AG04450 (cell line): ENCODE data around the gene NOTCH4. TPM values are rescaled to one million over a fixed set of nuclear protein-coding genes. Genes with fewer than 3 reads are reported as not detected.

Source experiments
- CTCF ChIA-PET: fragments of 300-600, 350-600 bp; formaldehyde crosslinking; extraction: SDS; loops from one replicate; lab custom pipeline; 2022; ENCODE audit warnings: antibody characterized with exemption, inconsistent platforms; lab: Charles Lee
- POLR2A ChIA-PET: fragments of 350-600 bp; formaldehyde crosslinking; extraction: SDS; loops from one replicate; lab custom pipeline; 2021; ENCODE audit warnings: antibody characterized with exemption, inconsistent platforms; lab: Yijun Ruan, JAX
- DNase-seq: peaks from one replicate; pipeline ENCODE4 v3.0.0-alpha.2; 2011; ENCODE audit warnings: low read depth, low spot score
- H3K27ac ChIP-seq: one replicate; pipeline ENCODE4 v1.5.1; 2012; ENCODE audit warnings: low read depth, low read length, control low read depth
- H3K27me3 ChIP-seq: one replicate; pipeline ENCODE4 v1.6.0; 2012; ENCODE audit warnings: low read length; ENCODE audit not compliant: control insufficient read depth, insufficient read depth
- H3K4me3 ChIP-seq: 2 replicates; pipeline ENCODE4 v1.5.1; 2011; ENCODE audit warnings: mild to moderate bottlenecking, low read depth, low read length, control low read depth
- H3K9me3 ChIP-seq: 2 replicates; pipeline ENCODE4 v1.5.1; 2012; ENCODE audit warnings: low read length; ENCODE audit not compliant: control insufficient read depth, insufficient read depth
- CTCF ChIP-seq: IDR thresholded peaks from 2 replicates; pipeline ENCODE4 v1.5.1; 2011; ENCODE audit warnings: low read depth, low read length, control low read depth, inconsistent platforms
- polyA plus RNA-seq: library from polyadenylated mRNA; depleted of rRNA; stranded (reverse); fragments of >200 nt; gene quantifications from 2 replicates; pipeline ENCODE4 v1.2.3, GENCODE V29; 2011

NOTCH4 gene
- polyA plus RNA-seq, 1 experiment = 0.55 TPM

DNA sequence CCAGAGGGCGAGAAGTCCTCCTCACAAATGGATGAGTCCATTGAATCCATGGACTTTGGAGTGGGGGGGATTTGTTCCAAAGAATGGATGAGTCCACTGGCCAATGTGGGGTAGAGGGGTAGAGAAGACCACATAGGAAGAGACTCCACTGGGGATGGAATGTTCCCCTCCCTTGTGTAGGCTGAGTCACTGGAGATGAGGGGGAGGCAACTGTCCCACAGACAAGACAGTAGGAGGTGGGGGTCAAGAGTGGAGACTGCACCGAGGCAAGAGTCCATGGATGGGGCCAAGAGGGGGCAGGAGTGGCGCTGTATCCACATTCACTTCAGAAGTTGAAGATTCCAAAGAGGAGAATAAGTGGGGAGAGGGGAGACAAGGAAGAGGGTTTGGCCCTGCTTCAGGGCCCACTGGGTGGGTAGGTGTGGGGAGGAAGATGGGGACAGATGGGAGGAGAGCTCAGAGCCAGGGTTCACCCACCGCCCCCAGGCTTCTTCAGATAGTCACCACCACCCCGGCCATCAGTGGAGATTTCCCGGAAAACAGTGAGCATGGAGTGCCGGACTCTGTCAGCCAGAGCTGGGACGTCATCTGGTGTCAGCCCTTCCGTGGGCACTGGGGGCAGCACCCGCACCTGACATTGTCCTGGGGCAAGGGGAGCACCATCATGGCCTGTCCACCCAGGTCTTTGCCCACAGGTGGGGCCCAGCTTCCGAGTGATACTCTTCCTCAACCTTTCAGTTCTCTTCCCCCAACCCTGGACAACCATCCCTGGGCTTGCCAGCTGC is 54.9 kb downstream of the NOTCH4 start:
- no peak for TF ChIP-seq CTCF
- H3K27ac ChIP-seq = no peak overlapping the region

GRCh38 chr6:32168350-32168749 is 55.5 kb downstream of the NOTCH4 start:
- no peak for DNase-seq
- Histone ChIP-seq H3K27ac (peak overlapping the region; percentile 11), H3K9me3 (no peaks in the 10 kb centered on the region), H3K27me3 (no peaks in the 10 kb centered on the region), H3K4me3 (no peak overlapping the region)
- no peak for TF ChIP-seq CTCF
- CTCF ChIA-PET = no interaction called here
- POLR2A ChIA-PET = interaction anchor here (0.6 kb wide), 1 partner anchor 1343 kb away, joined by 5 read pairs; no protein-coding TSS in a partner anchor

More for the DNA sequence above, 54.9 kb downstream of the NOTCH4 start:
- DNase-seq = no peak
- Histone ChIP-seq H3K27me3 (no peaks in the 10 kb centered on the region), H3K4me3 (no peak overlapping the region), H3K9me3 (no peaks in the 10 kb centered on the region)
- POLR2A ChIA-PET = interaction anchor here (0.6 kb wide), 1 partner anchor 1343 kb away, joined by 5 read pairs; no protein-coding TSS in a partner anchor
- CTCF ChIA-PET = interaction anchor here (1.6 kb wide), 1 partner anchor 50 kb away, joined by 4 read pairs; no protein-coding TSS in a partner anchor

- no peak for DNase-seq
- no peak for TF ChIP-seq CTCF
- H3K4me3 ChIP-seq = no peak overlapping the region
- H3K27me3 ChIP-seq = no peaks in the 10 kb centered on the region
- POLR2A ChIA-PET = no interaction called here
- H3K9me3 ChIP-seq = no peaks in the 10 kb centered on the region
- CTCF ChIA-PET = no interaction called here
- H3K27ac ChIP-seq = peak overlapping the region; percentile 11
These were observed 56.1 kb downstream of the NOTCH4 start for GRCh38 chr6:32167761-32168262.

- Histone ChIP-seq H3K27me3 (no peaks in the 10 kb centered on the region), H3K4me3 (no peak overlapping the region), H3K27ac (no peak overlapping the region), H3K9me3 (no peaks in the 10 kb centered on the region)
- TF ChIP-seq CTCF = no peak
- DNase-seq = no peak
- POLR2A ChIA-PET = no interaction called here
- CTCF ChIA-PET = no interaction called here
These were observed 56.6 kb downstream of the NOTCH4 start for GRCh38 chr6:32167154-32167760.
